NT2/D1 (cell line): ENCODE measurements around the gene DOCK6.

Experiments
- SUZ12 ChIP-seq: IDR thresholded peaks from 2 replicates; pipeline ENCODE4 v1.6.1; 2011; ENCODE audit not compliant: insufficient read length, insufficient read depth; ENCODE audit errors: extremely low read depth
- YY1 ChIP-seq: IDR thresholded peaks from 2 replicates; pipeline ENCODE4 v1.6.1; 2011; ENCODE audit not compliant: insufficient read length, insufficient read depth
- ZNF274 ChIP-seq: IDR thresholded peaks from 2 replicates; pipeline ENCODE4 v1.6.1; 2011; ENCODE audit warnings: mild to moderate bottlenecking, low read depth, low read length

- TF ChIP-seq ZNF274 (no peak), YY1 (no peak), SUZ12 (no peak)
Observed at GRCh38 chr19:11260996-11261395, 1.3 kb downstream of the DOCK6 start.
